ENCODE data around the gene CDH8.

Gene CDH8

DNA sequence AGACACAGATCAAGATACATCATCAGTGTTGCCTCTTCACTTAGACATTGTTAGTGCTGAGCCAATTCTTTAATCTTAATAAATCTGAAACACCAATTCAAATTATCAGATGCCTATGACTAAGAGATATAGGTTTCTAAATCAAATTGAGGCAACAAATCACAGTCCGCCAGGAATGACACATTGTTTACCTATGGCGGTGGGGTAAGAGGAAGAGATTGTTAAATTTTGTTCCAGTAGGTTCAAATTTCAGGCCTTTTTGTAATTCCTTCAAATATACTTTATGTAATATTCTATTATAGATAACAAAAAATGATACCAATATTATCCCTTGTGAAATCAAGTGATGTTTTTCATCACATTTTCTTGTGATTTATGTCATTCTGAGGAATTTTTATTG lies 145.9 kb downstream of the CDH8 start:
- Histone ChIP-seq H3K9ac (ENCODE audit: low read depth, low read length) (no peak overlapping the region), H3K9me3 (ENCODE audit: control insufficient read depth, insufficient read depth, low read length) (no peaks in the 10 kb centered on the region), H3K36me3 (ENCODE audit: insufficient read depth, low read length) (no peaks in the 10 kb centered on the region), H3K4me1 (ENCODE audit: insufficient read depth, low read length) (peaks cover 5% of the 10 kb centered on the region; the same call in 1 of the 2 replicates)

DNA sequence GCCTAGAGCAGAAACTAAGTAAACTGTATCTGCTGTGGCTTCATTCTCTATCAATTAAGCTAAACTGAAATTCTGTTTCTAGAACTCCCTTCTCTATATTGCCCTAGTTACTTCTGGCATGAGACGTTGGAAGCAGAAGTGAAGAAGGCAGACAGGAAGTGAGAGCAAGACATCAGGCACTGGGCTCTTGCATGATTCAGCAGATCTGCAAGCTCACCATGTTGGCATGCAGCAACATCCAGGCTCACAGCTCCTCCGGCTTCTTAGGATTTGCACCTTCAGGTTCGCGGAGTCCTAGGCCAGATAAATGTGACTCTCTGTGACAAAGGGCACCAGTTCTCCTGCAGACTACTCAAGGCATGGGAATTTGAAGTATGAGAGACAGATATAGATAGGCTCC lies 148.3 kb downstream of the CDH8 start:
- H3K4me1 ChIP-seq (ENCODE audit: insufficient read depth, low read length): no peaks in the 10 kb centered on the region

DNA sequence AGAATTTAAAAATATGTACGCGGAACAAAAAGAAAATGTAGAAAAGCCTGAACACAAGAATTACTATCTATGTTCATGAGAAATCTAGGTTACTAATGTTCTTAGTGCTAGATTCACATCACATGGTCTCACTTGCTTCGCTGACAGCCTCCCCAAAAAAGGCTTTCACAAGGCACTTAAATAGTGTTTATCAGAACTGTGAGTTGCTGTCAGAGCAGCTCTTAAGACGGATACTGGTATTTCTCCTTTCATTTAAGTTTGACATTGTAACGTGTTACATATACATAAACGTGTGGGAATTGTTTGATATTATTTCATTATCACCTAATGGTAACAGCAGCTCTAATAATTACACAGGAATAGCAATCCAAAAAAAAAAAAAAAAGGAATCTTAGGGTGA lies 150.9 kb downstream of the CDH8 start:
- Histone ChIP-seq H3K9ac (ENCODE audit: low read depth, low read length) (no peak overlapping the region), H3K9me3 (ENCODE audit: control insufficient read depth, insufficient read depth, low read length) (no peaks in the 10 kb centered on the region), H3K4me1 (ENCODE audit: insufficient read depth, low read length) (no peaks in the 10 kb centered on the region)

More for the DNA sequence above, 148.3 kb downstream of the CDH8 start:
- Histone ChIP-seq H3K9ac (ENCODE audit: low read depth, low read length) (no peak overlapping the region), H3K9me3 (ENCODE audit: control insufficient read depth, insufficient read depth, low read length) (no peaks in the 10 kb centered on the region), H3K36me3 (ENCODE audit: insufficient read depth, low read length) (no peaks in the 10 kb centered on the region)

DNA sequence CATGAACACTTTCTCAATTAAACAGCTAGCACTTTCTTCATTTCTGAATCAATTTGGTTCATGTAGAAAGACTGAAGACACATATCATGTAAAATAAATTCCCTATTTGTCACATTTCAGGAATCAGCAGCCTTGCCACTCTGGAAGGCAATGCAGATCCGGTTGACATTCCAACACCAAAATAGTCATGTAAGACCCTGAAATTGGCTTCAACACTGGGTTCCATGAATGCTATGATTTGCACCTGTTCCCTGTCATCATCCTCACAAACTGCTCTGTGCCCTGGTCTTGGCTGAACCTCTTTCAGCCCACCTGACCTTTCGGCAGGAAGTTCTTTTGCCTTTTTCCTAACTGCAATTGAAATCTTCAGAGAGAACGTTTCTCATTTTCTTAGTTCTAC lies 156.9 kb downstream of the CDH8 start:
- Histone ChIP-seq H3K36me3 (ENCODE audit: insufficient read depth, low read length) (no peaks in the 10 kb centered on the region), H3K9ac (ENCODE audit: low read depth, low read length) (no peak overlapping the region), H3K9me3 (ENCODE audit: control insufficient read depth, insufficient read depth, low read length) (no peaks in the 10 kb centered on the region), H3K4me1 (ENCODE audit: insufficient read depth, low read length) (no peaks in the 10 kb centered on the region)

More for the DNA sequence above, 150.9 kb downstream of the CDH8 start:
- no peaks in the 10 kb centered on the region for H3K36me3 ChIP-seq (ENCODE audit: insufficient read depth, low read length)

DNA sequence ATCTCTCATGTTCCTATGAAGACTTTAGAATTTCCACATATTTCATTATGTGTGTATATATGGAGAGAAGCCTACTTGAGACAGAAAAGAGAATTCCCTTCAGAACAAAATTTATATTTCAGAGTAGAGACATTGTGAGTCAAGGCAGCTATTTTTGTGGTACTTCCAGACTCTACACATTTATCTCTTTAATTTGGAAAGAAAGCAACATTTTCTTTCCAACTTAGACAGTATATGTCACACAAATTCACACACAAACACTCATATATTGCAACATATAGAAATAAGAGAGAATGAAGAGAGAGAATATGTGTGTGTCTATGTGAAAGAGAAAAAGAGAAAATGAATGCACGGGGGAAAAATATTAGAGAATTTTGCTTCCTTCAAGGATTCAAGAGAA lies 158.8 kb downstream of the CDH8 start:
- Histone ChIP-seq H3K9ac (ENCODE audit: low read depth, low read length) (no peak overlapping the region), H3K9me3 (ENCODE audit: control insufficient read depth, insufficient read depth, low read length) (no peaks in the 10 kb centered on the region), H3K4me1 (ENCODE audit: insufficient read depth, low read length) (peaks cover 7% of the 10 kb centered on the region; the same call in 1 of the 2 replicates), H3K36me3 (ENCODE audit: insufficient read depth, low read length) (no peaks in the 10 kb centered on the region)

DNA sequence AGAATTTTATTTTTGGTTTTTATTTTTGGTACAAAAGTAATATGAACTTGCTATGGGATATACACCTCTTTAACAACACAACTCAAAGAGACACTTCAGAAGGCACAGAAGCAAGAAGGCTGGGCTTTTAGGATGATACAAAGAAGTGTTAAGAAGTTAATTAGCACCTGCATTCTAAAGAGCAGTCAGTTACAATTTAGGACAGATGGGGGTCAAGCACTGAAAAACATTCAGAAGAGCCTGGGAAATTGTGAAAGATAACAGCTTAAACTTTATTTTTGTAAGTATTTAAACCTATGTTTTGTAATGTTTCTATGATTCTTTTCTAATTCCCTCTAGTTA lies 163.5 kb downstream of the CDH8 start:
- Histone ChIP-seq H3K36me3 (ENCODE audit: insufficient read depth, low read length) (no peaks in the 10 kb centered on the region), H3K9me3 (ENCODE audit: control insufficient read depth, insufficient read depth, low read length) (no peaks in the 10 kb centered on the region), H3K9ac (ENCODE audit: low read depth, low read length) (no peak overlapping the region), H3K4me1 (ENCODE audit: insufficient read depth, low read length) (peaks cover 11% of the 10 kb centered on the region)

DNA sequence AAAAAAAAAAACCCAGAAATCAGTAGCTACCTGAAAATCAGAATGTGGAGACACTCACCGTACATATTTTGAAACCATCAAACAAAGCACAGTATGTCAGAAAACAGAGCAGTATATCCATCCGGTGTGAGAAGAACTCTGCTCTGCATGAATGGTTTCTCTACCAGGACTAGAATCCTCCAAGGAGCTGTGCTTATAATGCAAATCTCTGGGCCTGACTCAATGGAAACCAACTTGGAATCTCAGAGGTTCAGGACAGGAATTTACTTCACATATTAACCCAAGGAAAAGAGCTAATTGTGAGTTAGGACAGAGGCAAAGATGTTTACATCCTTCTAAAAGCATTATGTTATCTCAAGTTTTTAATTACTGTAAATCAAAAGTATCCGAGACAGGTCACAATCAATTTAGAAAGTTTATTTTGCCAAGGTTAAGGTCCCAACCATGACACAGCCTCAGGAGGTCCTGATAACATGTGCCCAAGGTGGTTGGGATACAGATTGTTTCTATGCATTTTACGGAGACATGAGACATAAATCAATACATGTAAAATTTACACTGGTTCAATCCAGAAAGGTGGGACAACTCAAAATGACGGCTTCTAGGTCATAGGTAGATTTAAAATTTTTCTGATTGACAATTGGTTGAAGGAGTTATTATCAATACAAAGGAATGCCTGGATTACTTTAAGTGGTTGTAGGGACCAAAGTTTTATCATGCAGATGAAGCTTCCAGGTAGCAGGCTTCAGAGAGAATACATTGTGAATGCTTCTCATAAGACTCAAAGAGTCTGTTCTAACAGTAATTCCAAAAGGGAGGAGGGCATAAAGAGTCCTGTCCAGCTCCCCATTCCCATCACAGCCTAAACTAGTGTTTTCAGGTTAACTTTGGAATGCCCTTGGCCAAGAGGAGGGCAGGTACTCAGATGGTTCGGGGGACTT lies 164.1 kb downstream of the CDH8 start:
- H3K36me3 ChIP-seq (ENCODE audit: insufficient read depth, low read length): no peaks in the 10 kb centered on the region
- H3K9me3 ChIP-seq (ENCODE audit: control insufficient read depth, insufficient read depth, low read length): no peaks in the 10 kb centered on the region
- peaks cover 17% of the 10 kb centered on the region for H3K4me1 ChIP-seq (ENCODE audit: insufficient read depth, low read length)
- H3K9ac ChIP-seq (ENCODE audit: low read depth, low read length): no peak overlapping the region

DNA sequence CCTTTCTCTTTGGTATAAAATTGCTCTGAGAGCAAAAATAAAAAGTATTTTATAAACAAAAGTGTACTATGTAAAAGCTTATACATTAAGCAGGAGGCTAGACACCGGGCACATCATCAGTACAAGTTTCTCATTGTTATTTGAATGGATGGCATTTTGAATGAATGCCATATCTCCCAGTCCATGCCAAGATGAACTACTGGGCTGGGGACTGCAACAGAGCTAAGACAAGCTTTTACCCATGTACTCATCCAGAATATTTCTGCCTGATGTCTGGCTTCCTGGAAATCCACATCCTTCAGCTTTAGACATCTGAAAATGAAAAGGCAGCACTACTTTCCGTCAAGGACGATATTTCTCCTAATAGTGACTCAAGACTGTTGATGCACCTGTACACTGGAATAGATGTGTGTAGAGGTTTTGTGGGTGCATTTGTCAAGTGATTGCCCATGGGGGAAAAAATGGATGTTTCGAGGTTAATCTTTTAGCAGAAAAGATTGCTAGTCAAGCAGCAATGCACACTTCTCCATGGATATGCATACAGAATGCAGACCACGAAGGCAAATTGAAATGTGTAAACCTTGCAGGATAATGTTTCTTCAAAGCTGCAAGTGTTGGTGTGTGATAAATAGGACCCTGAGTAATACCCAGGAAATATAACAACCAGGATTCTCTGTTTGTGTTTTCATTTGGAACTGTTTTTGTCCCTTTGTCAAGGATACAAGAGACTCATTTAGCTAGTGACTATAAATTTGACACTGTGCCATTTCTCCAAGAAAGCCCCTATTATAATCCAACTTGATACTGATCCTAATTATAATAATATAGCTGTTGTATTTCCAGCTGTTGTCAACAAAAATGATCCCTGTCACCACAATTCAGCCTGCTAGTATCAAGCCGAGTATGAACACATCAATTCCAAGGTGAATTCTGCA lies 173.8 kb downstream of the CDH8 start:
- Histone ChIP-seq H3K9ac (ENCODE audit: low read depth, low read length) (no peak overlapping the region), H3K4me1 (ENCODE audit: insufficient read depth, low read length) (peaks cover 13% of the 10 kb centered on the region; the same call in 1 of the 2 replicates), H3K36me3 (ENCODE audit: insufficient read depth, low read length) (no peaks in the 10 kb centered on the region), H3K9me3 (ENCODE audit: control insufficient read depth, insufficient read depth, low read length) (no peaks in the 10 kb centered on the region)

DNA sequence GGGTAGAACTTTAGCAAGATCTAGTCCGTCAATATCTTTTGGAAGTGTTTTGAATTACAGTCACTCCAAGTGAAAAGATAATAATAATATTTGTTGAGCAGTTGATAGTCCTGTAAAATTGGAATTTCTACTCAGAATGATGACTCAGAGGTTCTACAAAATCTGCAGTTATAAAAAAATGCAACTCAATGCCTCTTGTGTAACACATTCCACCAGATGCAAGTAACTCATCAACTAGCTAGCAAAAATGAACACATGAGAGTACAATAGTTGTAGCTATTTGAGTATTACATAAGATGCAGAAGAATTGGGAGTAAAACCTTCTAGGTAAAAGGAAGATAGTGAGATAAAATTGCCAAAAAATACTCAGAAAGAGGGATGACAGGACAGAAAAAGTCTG lies 177.2 kb downstream of the CDH8 start:
- Histone ChIP-seq H3K9ac (ENCODE audit: low read depth, low read length) (no peak overlapping the region), H3K36me3 (ENCODE audit: insufficient read depth, low read length) (no peaks in the 10 kb centered on the region), H3K4me1 (ENCODE audit: insufficient read depth, low read length) (peaks cover 12% of the 10 kb centered on the region; the same call in 1 of the 2 replicates), H3K9me3 (ENCODE audit: control insufficient read depth, insufficient read depth, low read length) (no peaks in the 10 kb centered on the region)

DNA sequence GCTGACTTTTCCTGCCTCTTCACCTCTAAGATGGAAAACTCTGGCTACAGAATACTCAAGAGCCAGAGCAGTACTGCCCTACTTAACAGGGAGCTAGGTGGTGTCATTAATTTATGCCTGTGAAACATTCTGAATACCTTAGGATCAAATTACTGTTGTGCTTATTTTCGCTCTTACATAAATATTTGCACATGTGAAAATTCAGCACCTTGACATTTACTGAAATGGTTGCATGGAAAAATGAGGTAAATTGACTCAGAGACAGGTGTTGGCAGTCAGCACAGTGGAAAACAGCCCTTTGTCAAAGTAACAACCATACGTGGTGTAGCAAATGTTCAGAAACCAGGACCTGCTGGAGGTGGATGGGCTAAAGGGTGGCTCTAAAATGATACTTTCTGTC lies 193.6 kb downstream of the CDH8 start:
- H3K9ac ChIP-seq (ENCODE audit: low read depth, low read length): no peak overlapping the region
- H3K9me3 ChIP-seq (ENCODE audit: control insufficient read depth, insufficient read depth, low read length): no peaks in the 10 kb centered on the region
- no peaks in the 10 kb centered on the region for H3K36me3 ChIP-seq (ENCODE audit: insufficient read depth, low read length)
- H3K4me1 ChIP-seq (ENCODE audit: insufficient read depth, low read length): no peaks in the 10 kb centered on the region; the same call in 1 of the 2 replicates

DNA sequence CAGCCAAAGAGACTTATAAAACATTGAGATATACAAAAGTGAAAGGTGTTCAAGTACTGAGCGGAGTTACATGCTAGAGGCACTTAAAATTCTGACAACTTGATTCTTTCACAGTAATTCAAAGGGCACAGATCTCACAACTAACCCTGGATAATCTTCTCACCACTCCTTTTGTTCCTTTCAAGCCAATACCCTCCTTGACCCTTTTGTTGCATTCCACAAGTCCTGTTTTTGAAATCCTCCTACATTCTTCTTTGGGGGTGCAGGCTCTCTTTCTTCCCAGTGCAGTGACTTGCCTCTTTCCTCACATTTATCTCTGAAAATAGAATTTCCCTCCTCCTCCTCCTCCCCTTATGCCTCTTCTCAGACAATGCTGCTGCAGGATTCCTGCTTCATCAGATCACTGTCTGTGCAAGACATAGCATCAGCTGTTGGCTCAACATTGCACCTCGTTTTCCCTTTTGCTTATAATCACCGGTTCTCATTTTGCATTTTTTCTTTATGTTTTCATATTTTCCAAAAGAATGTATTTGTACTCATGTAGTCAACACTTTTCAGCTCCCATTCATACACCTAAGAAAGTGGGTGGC lies 199.3 kb downstream of the CDH8 start:
- no peaks in the 10 kb centered on the region for H3K9me3 ChIP-seq (ENCODE audit: control insufficient read depth, insufficient read depth, low read length)
- H3K9ac ChIP-seq (ENCODE audit: low read depth, low read length): no peak overlapping the region
- peaks cover 8% of the 10 kb centered on the region; the same call in 1 of the 2 replicates for H3K4me1 ChIP-seq (ENCODE audit: insufficient read depth, low read length)
- no peaks in the 10 kb centered on the region for H3K36me3 ChIP-seq (ENCODE audit: insufficient read depth, low read length)

DNA sequence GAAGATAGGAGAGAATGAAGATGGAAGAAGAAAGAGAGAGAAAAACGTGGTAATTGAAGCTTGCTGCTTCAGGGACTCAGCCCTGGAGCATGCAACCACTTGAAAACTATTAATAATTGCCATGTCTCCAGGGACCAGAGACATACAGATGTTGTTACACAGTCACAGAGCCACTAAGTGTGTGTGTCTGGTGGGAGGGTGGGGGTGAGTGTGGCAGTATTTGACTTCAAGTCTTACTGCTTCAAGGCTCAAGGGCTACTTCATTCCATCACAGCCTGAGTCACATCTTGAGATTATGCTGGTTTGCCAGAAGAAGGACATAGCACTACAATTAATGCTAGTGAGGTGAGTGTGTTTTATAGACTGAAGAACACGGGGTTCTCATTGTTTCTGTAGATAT lies 202.2 kb downstream of the CDH8 start:
- Histone ChIP-seq H3K4me1 (ENCODE audit: insufficient read depth, low read length) (peaks cover 8% of the 10 kb centered on the region; the same call in 1 of the 2 replicates), H3K36me3 (ENCODE audit: insufficient read depth, low read length) (no peaks in the 10 kb centered on the region), H3K9ac (ENCODE audit: low read depth, low read length) (no peak overlapping the region), H3K9me3 (ENCODE audit: control insufficient read depth, insufficient read depth, low read length) (no peaks in the 10 kb centered on the region)

DNA sequence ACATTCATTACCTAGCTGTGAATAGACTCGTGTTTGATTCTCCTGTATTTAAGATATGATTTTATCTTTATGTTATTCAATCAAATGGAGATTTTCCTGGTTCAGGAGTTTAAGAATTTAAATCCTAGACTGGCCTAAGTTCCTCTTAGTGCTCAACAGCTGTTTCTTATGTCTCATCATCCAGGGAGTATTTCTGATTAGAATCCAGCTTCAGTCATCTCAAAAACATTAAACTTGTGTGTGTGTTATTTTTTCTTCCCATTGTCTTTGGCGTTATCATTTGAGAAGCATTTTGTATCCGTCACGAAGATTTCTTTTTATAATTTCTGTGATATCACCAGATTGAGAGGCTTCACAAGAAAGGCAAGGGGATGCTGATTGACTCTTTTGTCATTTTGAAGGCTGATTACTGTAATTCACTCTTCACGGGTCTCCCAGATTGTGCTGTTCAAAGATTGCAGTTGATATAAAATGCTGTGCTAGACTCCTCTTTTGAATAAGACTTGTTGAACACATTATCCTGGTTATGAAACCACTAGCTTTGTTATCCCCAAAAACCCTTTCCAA lies 204.8 kb downstream of the CDH8 start:
- H3K9ac ChIP-seq (ENCODE audit: low read depth, low read length): no peak overlapping the region
- H3K4me1 ChIP-seq (ENCODE audit: insufficient read depth, low read length): no peaks in the 10 kb centered on the region
- no peaks in the 10 kb centered on the region for H3K9me3 ChIP-seq (ENCODE audit: control insufficient read depth, insufficient read depth, low read length)
- no peaks in the 10 kb centered on the region for H3K36me3 ChIP-seq (ENCODE audit: insufficient read depth, low read length)

DNA sequence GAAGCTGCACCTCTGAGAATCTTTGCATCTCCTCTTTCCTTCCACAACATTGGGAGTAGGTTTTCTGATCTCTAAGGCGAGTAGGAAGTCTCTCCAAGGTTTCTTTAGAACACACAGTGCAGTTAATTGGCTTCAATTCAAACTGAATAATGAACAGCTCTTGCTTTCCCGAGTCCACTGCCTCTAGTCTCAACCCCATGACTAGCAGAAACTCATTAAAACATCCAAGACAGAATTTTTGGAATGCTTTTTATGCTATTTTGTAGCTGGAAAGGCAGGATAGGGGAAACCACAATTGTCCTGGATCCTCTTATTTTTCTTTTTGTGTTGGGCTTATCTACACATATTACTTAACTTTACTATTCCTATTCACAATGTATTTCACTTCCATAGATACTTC lies 206.6 kb downstream of the CDH8 start:
- no peaks in the 10 kb centered on the region for H3K9me3 ChIP-seq (ENCODE audit: control insufficient read depth, insufficient read depth, low read length)
- H3K9ac ChIP-seq (ENCODE audit: low read depth, low read length): no peak overlapping the region
- no peaks in the 10 kb centered on the region for H3K36me3 ChIP-seq (ENCODE audit: insufficient read depth, low read length)
- H3K4me1 ChIP-seq (ENCODE audit: insufficient read depth, low read length): no peaks in the 10 kb centered on the region

All from ES-I3 (cell line).